B cell (primary cell): ENCODE data around the gene GNG13.

Experiments used
- CTCF ChIP-seq: fragments of 200-600 bp; IDR thresholded peaks from one replicate; pipeline ENCODE4 v1.8.0; 2022; ENCODE audit warnings: antibody characterized with exemption, mild to moderate bottlenecking
- EZH2 ChIP-seq: IDR thresholded peaks from 2 replicates; pipeline ENCODE4 v1.6.1; 2012; ENCODE audit warnings: borderline replicate concordance, low read depth, mild to moderate bottlenecking, moderate library complexity, low read length; ENCODE audit not compliant: insufficient read depth, poor library complexity, severe bottlenecking

GRCh38 chr16:780296-780695 lies 20.2 kb downstream of the GNG13 start:
- TF ChIP-seq CTCF: no peak
- no peak for TF ChIP-seq EZH2
